Measurements from ENCODE around the gene INIP.

The INIP gene

GRCh38 chr9:112705768-112706427 is 12.0 kb downstream of the INIP start:
- H4K20me1 ChIP-seq (ENCODE audit: insufficient read depth, low read length, poor library complexity, severe bottlenecking) = peaks cover 15% of the 10 kb centered on the region
- H3K79me2 ChIP-seq (ENCODE audit: insufficient read depth, low read length) = peaks cover 50% of the 10 kb centered on the region; the same call in 1 of the 2 replicates
- no peak for TF ChIP-seq EZH2phosphoT487 (IDR thresholded peaks at IDR 0.05; ENCODE audit: borderline replicate concordance)
- TF ChIP-seq, protein P1, sequence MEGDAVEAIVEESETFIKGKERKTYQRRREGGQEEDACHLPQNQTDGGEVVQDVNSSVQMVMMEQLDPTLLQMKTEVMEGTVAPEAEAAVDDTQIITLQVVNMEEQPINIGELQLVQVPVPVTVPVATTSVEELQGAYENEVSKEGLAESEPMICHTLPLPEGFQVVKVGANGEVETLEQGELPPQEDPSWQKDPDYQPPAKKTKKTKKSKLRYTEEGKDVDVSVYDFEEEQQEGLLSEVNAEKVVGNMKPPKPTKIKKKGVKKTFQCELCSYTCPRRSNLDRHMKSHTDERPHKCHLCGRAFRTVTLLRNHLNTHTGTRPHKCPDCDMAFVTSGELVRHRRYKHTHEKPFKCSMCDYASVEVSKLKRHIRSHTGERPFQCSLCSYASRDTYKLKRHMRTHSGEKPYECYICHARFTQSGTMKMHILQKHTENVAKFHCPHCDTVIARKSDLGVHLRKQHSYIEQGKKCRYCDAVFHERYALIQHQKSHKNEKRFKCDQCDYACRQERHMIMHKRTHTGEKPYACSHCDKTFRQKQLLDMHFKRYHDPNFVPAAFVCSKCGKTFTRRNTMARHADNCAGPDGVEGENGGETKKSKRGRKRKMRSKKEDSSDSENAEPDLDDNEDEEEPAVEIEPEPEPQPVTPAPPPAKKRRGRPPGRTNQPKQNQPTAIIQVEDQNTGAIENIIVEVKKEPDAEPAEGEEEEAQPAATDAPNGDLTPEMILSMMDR (conservative IDR thresholded peaks at IDR 0.05; ENCODE audit: low read length) = peak; percentile 40

DNA sequence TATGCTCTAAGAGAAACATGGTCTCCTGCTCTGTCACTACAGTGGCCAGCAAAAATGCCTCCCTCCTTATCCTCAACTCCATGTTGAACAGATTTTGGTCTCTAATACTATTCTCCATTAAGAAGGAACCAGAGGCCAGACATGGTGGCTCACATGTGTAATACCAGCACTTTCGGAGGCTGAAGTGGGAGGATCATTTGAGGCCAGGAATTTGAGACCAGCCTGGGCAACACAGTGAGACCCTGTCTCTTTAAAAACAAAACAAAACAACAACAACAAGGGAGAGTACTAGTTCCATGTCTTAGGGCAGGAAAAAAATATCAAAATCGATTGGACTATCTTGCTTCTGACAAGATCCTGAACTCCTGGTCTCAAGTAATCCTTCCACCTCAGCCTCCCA is 14.6 kb downstream of the INIP start:
- Histone ChIP-seq H3K4me3 (ENCODE audit: low read length, poor library complexity, severe bottlenecking) (no peak overlapping the region), H3K9me2 (replicated peaks; ENCODE audit: low read depth, low read length) (no peaks in the 10 kb centered on the region), H3F3A (ENCODE audit: low read depth) (no peaks in the 10 kb centered on the region), H3K9me3 (ENCODE audit: insufficient read depth, low read depth, low read length) (no peaks in the 10 kb centered on the region), H4K20me1 (ENCODE audit: insufficient read depth, low read length, poor library complexity, severe bottlenecking) (peaks cover 5% of the 10 kb centered on the region), H3K36me3 (ENCODE audit: insufficient read depth, low read length) (peaks cover 12% of the 10 kb centered on the region), H3K9ac (ENCODE audit: low read depth, low read length, poor library complexity, severe bottlenecking) (no peak overlapping the region), H3K27me3 (ENCODE audit: insufficient read depth, low read length, poor library complexity, severe bottlenecking) (no peaks in the 10 kb centered on the region), H3K79me2 (ENCODE audit: insufficient read depth, low read length) (peaks cover 34% of the 10 kb centered on the region; the same call in 1 of the 2 replicates), H3K4me1 (ENCODE audit: insufficient read depth, low read length, poor library complexity, severe bottlenecking) (peaks cover 4% of the 10 kb centered on the region), H2AFZ (ENCODE audit: low read length) (no peak overlapping the region), H3K4me2 (ENCODE audit: low read depth, low read length, poor library complexity, severe bottlenecking) (no peak overlapping the region)
- TF ChIP-seq, protein P1 (conservative IDR thresholded peaks at IDR 0.05; ENCODE audit: low read length) = no peak
- TF ChIP-seq EZH2phosphoT487 (IDR thresholded peaks at IDR 0.05; ENCODE audit: borderline replicate concordance) = no peak

More at GRCh38 chr9:112705768-112706427, 12.0 kb downstream of the INIP start:
- Histone ChIP-seq H3K9me2 (replicated peaks; ENCODE audit: low read depth, low read length) (no peaks in the 10 kb centered on the region), H3K36me3 (ENCODE audit: insufficient read depth, low read length) (peaks cover 7% of the 10 kb centered on the region; the same call in 1 of the 2 replicates), H3K9ac (ENCODE audit: low read depth, low read length, poor library complexity, severe bottlenecking) (no peak overlapping the region), H3K27me3 (ENCODE audit: insufficient read depth, low read length, poor library complexity, severe bottlenecking) (no peaks in the 10 kb centered on the region), H3K4me3 (ENCODE audit: low read length, poor library complexity, severe bottlenecking) (no peak overlapping the region), H3K9me3 (ENCODE audit: insufficient read depth, low read depth, low read length) (no peaks in the 10 kb centered on the region), H3F3A (ENCODE audit: low read depth) (no peaks in the 10 kb centered on the region), H3K4me2 (ENCODE audit: low read depth, low read length, poor library complexity, severe bottlenecking) (no peak overlapping the region), H2AFZ (ENCODE audit: low read length) (no peak overlapping the region), H3K4me1 (ENCODE audit: insufficient read depth, low read length, poor library complexity, severe bottlenecking) (peaks cover 13% of the 10 kb centered on the region)

GRCh38 chr9:112700085-112700484 is 17.8 kb downstream of the INIP start:
- H3K9ac ChIP-seq (ENCODE audit: low read depth, low read length, poor library complexity, severe bottlenecking) = no peak overlapping the region
- no peaks in the 10 kb centered on the region for H4K20me1 ChIP-seq (ENCODE audit: insufficient read depth, low read length, poor library complexity, severe bottlenecking)
- H3K4me3 ChIP-seq (ENCODE audit: low read length, poor library complexity, severe bottlenecking) = no peak overlapping the region
- no peak overlapping the region for H3K4me2 ChIP-seq (ENCODE audit: low read depth, low read length, poor library complexity, severe bottlenecking)
- no peaks in the 10 kb centered on the region for H3K9me2 ChIP-seq (replicated peaks; ENCODE audit: low read depth, low read length)
- no peaks in the 10 kb centered on the region for H3K27me3 ChIP-seq (ENCODE audit: insufficient read depth, low read length, poor library complexity, severe bottlenecking)
- no peaks in the 10 kb centered on the region for H3K9me3 ChIP-seq (ENCODE audit: insufficient read depth, low read depth, low read length)
- no peak for TF ChIP-seq EZH2phosphoT487 (IDR thresholded peaks at IDR 0.05; ENCODE audit: borderline replicate concordance)
- TF ChIP-seq, protein P1 (conservative IDR thresholded peaks at IDR 0.05; ENCODE audit: low read length) = no peak
- no peaks in the 10 kb centered on the region for H3K4me1 ChIP-seq (ENCODE audit: insufficient read depth, low read length, poor library complexity, severe bottlenecking)
- H3K36me3 ChIP-seq (ENCODE audit: insufficient read depth, low read length) = peaks cover 24% of the 10 kb centered on the region
- no peaks in the 10 kb centered on the region for H3F3A ChIP-seq (ENCODE audit: low read depth)
- H3K79me2 ChIP-seq (ENCODE audit: insufficient read depth, low read length) = peaks cover 28% of the 10 kb centered on the region; the same call in 1 of the 2 replicates
- no peak overlapping the region for H2AFZ ChIP-seq (ENCODE audit: low read length)
